ENCODE measurements around the gene PRRT4.

- TF ChIP-seq EZH2phosphoT487 (IDR thresholded peaks at IDR 0.05; ENCODE audit: unreplicated experiment) (no peak), CTCF (conservative IDR thresholded peaks at IDR 0.05; ENCODE audit: low read depth in 2 of 2) (no peak), POLR2AphosphoS5 (IDR thresholded peaks at IDR 0.05; ENCODE audit: low read depth) (no peak), STAT1 (IDR thresholded peaks at IDR 0.05; ENCODE audit: unreplicated experiment) (no peak), EZH2 (IDR thresholded peaks at IDR 0.05; ENCODE audit: low read depth, unreplicated experiment) (no peak), ZNF114 (CRISPR knock-in tag; IDR thresholded peaks at IDR 0.05) (no peak), REST (IDR thresholded peaks at IDR 0.05; ENCODE audit: unreplicated experiment) (no peak), JUNB (IDR thresholded peaks at IDR 0.05; ENCODE audit: unreplicated experiment) (no peak), CREB1 (CRISPR knock-in tag; IDR thresholded peaks at IDR 0.05; ENCODE audit: low read depth) (no peak), ETS1 (IDR thresholded peaks at IDR 0.05) (no peak)
These were observed 18.5 kb upstream of the PRRT4 start for GRCh38 chr7:128379900-128380479.
